Fibroblast of villous mesenchyme (primary cell): ENCODE results near the gene GALNTL6. TPM values are rescaled to one million over a fixed set of nuclear protein-coding genes. Genes with fewer than 3 reads are reported as not detected.

Source experiments
- DNase-seq: peaks from one replicate; pipeline ENCODE4 v3.0.0-alpha.2; 2010; ENCODE audit warnings: low read depth
- H3K4me3 ChIP-seq: 2 replicates; pipeline ENCODE4 v1.5.1; 2011; ENCODE audit warnings: low read depth, mild to moderate bottlenecking, low read length
- CTCF ChIP-seq: IDR thresholded peaks from 2 replicates; pipeline ENCODE4 v1.5.1; 2012; ENCODE audit warnings: low read depth, mild to moderate bottlenecking, low read length; ENCODE audit not compliant: insufficient read depth
- total RNA-seq: library from RNA; depleted of rRNA; stranded (reverse); fragments of >200 nt; gene quantifications from 2 replicates; pipeline ENCODE4 v1.2.3, GENCODE V29; 2012

The GALNTL6 gene
- total RNA-seq, 1 donor, result not detected

DNA sequence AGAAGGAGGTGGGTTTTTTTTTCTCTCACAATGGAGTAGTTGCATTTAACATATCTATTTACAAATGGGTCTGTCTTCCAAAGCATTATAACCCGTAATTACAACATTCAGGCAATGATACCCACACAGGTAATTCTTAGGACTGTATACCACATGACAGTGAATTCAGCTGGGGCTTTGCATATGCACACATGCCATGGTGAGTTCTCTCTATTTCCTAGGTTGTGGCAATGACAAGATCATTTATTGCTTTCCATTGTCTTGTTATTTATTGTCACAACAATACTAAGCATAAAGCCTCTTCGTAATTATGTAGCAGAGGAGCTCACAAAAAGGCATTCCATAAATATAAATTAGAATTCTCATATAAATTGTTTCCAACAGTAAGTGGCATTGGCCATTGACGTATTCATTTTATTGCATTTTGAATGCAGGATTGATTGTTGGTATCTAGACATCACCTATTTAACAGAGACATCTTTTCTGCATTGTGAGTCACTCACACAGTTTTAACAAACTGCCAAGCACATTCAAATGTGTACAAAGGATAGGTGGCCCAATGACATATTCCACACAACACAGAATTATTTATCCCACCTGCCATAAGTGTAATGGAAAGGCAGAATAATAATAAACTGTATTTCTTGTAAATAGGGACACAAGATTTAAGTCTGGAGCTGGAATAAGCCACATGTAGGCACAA lies 964.7 kb downstream of the GALNTL6 start:
- no peak overlapping the region for H3K4me3 ChIP-seq
- TF ChIP-seq CTCF, result no peak
- no peak for DNase-seq

DNA sequence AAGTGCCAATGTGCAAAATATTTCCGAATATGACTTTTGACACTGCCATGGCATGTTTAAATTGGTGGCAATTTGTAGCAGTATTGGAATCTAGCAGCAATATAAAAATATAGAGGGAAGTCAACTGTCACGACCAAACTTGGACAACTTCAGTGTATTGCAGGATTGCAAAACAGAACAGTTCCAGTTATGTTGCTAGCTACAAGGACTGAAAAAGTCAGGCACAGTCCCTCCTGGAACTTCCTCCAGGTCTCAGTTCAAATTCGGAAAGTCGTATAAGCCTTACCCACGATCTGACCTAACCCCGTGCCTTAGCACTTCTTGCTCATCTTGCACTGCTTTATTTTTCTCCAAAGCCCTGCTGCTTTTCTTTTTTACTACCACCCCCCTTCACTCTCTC lies 965.4 kb downstream of the GALNTL6 start:
- no peak for TF ChIP-seq CTCF
- no peak for DNase-seq
- no peak overlapping the region for H3K4me3 ChIP-seq

GRCh38 chr4:172780566-172781081 lies 967.4 kb downstream of the GALNTL6 start:
- no peak overlapping the region for H3K4me3 ChIP-seq
- no peak for DNase-seq
- no peak for TF ChIP-seq CTCF

- DNase-seq, result no peak
- no peak overlapping the region for H3K4me3 ChIP-seq
- TF ChIP-seq CTCF, result no peak
Measured at GRCh38 chr4:172785613-172786012, 972.4 kb downstream of the GALNTL6 start.

GRCh38 chr4:172786039-172786792 lies 973.0 kb downstream of the GALNTL6 start:
- H3K4me3 ChIP-seq, result no peak overlapping the region
- no peak for TF ChIP-seq CTCF
- DNase-seq, result no peak

GRCh38 chr4:172787111-172787510 lies 973.9 kb downstream of the GALNTL6 start:
- no peak overlapping the region for H3K4me3 ChIP-seq
- DNase-seq, result no peak

More at GRCh38 chr4:172787111-172787510, 973.9 kb downstream of the GALNTL6 start:
- TF ChIP-seq CTCF, result no peak
